ENCODE measurements around the gene PRDX5.

DNA sequence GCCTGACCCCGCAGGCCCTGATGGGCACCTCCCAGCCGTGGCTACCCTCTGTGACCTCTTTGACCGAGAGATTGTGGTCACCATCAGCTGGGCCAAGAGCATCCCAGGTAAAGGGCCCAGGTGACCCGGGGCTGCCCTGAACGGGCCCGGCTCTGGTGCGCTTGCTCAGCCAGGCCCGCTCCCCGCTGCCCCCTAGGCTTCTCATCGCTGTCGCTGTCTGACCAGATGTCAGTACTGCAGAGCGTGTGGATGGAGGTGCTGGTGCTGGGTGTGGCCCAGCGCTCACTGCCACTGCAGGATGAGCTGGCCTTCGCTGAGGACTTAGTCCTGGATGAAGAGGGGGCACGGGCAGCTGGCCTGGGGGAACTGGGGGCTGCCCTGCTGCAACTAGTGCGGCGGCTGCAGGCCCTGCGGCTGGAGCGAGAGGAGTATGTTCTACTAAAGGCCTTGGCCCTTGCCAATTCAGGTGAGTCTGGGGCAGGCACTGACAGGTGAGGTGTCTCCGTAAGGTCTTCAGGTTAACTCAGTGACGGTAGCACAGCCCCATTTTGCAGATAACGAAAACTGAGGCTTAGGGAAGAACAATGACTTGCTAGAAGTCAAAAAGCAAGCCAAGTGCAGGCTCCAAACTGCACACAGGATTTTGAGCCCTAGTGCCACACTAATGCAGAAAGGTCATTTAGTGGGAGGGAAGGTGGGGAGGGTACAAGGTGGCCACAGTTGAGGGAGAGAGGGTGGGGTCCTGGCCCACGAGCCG, 2.9 kb upstream of the PRDX5 start:
- TF ChIP-seq, protein P1, sequence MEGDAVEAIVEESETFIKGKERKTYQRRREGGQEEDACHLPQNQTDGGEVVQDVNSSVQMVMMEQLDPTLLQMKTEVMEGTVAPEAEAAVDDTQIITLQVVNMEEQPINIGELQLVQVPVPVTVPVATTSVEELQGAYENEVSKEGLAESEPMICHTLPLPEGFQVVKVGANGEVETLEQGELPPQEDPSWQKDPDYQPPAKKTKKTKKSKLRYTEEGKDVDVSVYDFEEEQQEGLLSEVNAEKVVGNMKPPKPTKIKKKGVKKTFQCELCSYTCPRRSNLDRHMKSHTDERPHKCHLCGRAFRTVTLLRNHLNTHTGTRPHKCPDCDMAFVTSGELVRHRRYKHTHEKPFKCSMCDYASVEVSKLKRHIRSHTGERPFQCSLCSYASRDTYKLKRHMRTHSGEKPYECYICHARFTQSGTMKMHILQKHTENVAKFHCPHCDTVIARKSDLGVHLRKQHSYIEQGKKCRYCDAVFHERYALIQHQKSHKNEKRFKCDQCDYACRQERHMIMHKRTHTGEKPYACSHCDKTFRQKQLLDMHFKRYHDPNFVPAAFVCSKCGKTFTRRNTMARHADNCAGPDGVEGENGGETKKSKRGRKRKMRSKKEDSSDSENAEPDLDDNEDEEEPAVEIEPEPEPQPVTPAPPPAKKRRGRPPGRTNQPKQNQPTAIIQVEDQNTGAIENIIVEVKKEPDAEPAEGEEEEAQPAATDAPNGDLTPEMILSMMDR (IDR thresholded peaks at IDR 0.05) = no peak
- TF ChIP-seq POLR2A (IDR thresholded peaks at IDR 0.05) = no peak

Measured in uterus (tissue), 2 donors.